SK-N-SH (cell line): ENCODE results near the gene ADGRF5.

Experiments
- CTCF ChIP-seq: fragments of 200-600 bp; sonication (generic); IDR thresholded peaks from 2 replicates; pipeline ENCODE4 v1.6.1; 2017; ENCODE audit warnings: antibody characterized with exemption, mild to moderate bottlenecking, moderate library complexity
- EZH2phosphoT487 ChIP-seq: fragments of 200-600 bp; sonication (generic); IDR thresholded peaks from 2 replicates; pipeline ENCODE4 v1.6.1; 2017; ENCODE audit warnings: low read depth, mixed run types, mild to moderate bottlenecking, antibody characterized with exemption, moderate library complexity, borderline replicate concordance
- MXI1 ChIP-seq: IDR thresholded peaks from 2 replicates; pipeline ENCODE4 v1.6.1; 2012; ENCODE audit warnings: mild to moderate bottlenecking, low read depth, low read length, improper control_type of control experiment
- PBX3 ChIP-seq: IDR thresholded peaks from 2 replicates; pipeline ENCODE4; 2012
- POLR2AphosphoS5 ChIP-seq: IDR thresholded peaks from 2 replicates; pipeline ENCODE4 v1.6.1; 2012; ENCODE audit warnings: low read depth, low read length
- RCOR1 ChIP-seq: fragments of 150-350 bp; IDR thresholded peaks from 2 replicates; pipeline ENCODE4 v1.6.1; 2017; ENCODE audit warnings: antibody characterized with exemption, low read length
- REST ChIP-seq: IDR thresholded peaks from 2 replicates; pipeline ENCODE4 v1.6.1; 2012; ENCODE audit warnings: mild to moderate bottlenecking, low read depth, low read length, moderate library complexity
- RXRA ChIP-seq: IDR thresholded peaks from 2 replicates; pipeline ENCODE4 v1.4.0; 2012; ENCODE audit warnings: low read depth, mild to moderate bottlenecking, borderline replicate concordance
- SIN3A ChIP-seq: IDR thresholded peaks from 2 replicates; pipeline ENCODE4 v1.6.1; 2012; ENCODE audit warnings: low read depth, mild to moderate bottlenecking, low read length, moderate library complexity, borderline replicate concordance
- USF2 ChIP-seq: fragments of 150-350 bp; IDR thresholded peaks from 2 replicates; pipeline ENCODE4 v1.6.1; 2017; ENCODE audit warnings: antibody characterized with exemption, low read length, low read depth, borderline replicate concordance
- ZBTB33 ChIP-seq: IDR thresholded peaks from 2 replicates; pipeline ENCODE4 v1.4.0; 2012; ENCODE audit warnings: low read depth, borderline replicate concordance

- TF ChIP-seq POLR2AphosphoS5 (no peak), USF2 (no peak), RXRA (no peak), CTCF (no peak), ZBTB33 (no peak), RCOR1 (no peak), MXI1 (no peak), PBX3 (no peak), EZH2phosphoT487 (no peak), SIN3A (no peak), REST (no peak)
Observed at GRCh38 chr6:46930331-46930730, 8.6 kb upstream of the ADGRF5 start.
